B cell (primary cell): ENCODE results near the gene PRRC2C. TPM values are rescaled to one million over a fixed set of nuclear protein-coding genes. Genes with fewer than 3 reads are reported as not detected.

Experiments
- ATAC-seq: fragments of 200-7000 bp; cut with Tn5 transposase; one replicate; pipeline ENCODE4 v1.10.0; 2021; ENCODE audit warnings: low read depth, mild to moderate bottlenecking, moderate number of reproducible peaks, moderate library complexity
- CTCF ChIA-PET: fragments of 350-600 bp; sonication (Branson Sonifier 250); formaldehyde crosslinking; loops from one replicate; lab custom pipeline; 2021; ENCODE audit warnings: antibody characterized with exemption, inconsistent platforms; lab: Charles Lee
- POLR2A ChIA-PET: fragments of 350-600 bp; sonication (Branson Sonifier 250); formaldehyde crosslinking; loops from one replicate; lab custom pipeline; 2021; ENCODE audit warnings: antibody characterized with exemption; lab: Charles Lee
- DNase-seq: peaks from one replicate; pipeline ENCODE4 v3.0.0; 2013
- H2AFZ ChIP-seq: 2 replicates; pipeline ENCODE4 v1.6.1; 2012; ENCODE audit warnings: mild to moderate bottlenecking, low read depth, low read length; ENCODE audit not compliant: insufficient read depth, poor library complexity, severe bottlenecking
- H3K27ac ChIP-seq, 2 donors: 1 replicate in 1 of 2; 2 replicates in 1 of 2; pipeline ENCODE4 v1.5.1; 2012 to 2013; ENCODE audit warnings: low read length in 2 of 2, mild to moderate bottlenecking in 2 of 2, moderate library complexity in 1 of 2
- H3K27me3 ChIP-seq, 4 experiments: fragments of 200-600 bp in 1 of 4; sonication (generic) in 1 of 4; replicated peaks in 1 of 4; 1 replicate in 2 of 4; 2 replicates in 2 of 4; pipeline versions ENCODE4 v1.6.1 to v1.7.0; 2013 to 2016; ENCODE audit warnings: low read length in 3 of 4, mild to moderate bottlenecking in 2 of 4, mixed read lengths in 1 of 4, moderate library complexity in 1 of 4; ENCODE audit not compliant: insufficient read depth in 4 of 4, control insufficient read depth in 3 of 4; ENCODE audit errors: control extremely low read depth in 1 of 4
- H3K36me3 ChIP-seq, 2 experiments: replicated peaks in 1 of 2; 1 replicate in 1 of 2; 2 replicates in 1 of 2; pipeline versions ENCODE4 v1.6.1 to v1.7.1; 2013; ENCODE audit warnings: low read length in 1 of 2; ENCODE audit not compliant: insufficient read depth in 2 of 2, control insufficient read depth in 1 of 2; ENCODE audit errors: control extremely low read depth in 1 of 2, extremely low read depth in 1 of 2
- H3K4me1 ChIP-seq, 2 donors: fragments of 200-600 bp in 1 of 2; sonication (generic) in 1 of 2; 1 replicate in 1 of 2; 2 replicates in 1 of 2; pipeline versions ENCODE4 v1.5.1 to v1.6.1; 2013 to 2017; ENCODE audit warnings: low read length in 2 of 2; ENCODE audit not compliant: control insufficient read depth in 2 of 2, insufficient read depth in 2 of 2
- H3K4me2 ChIP-seq: replicated peaks from 2 replicates; pipeline ENCODE3; 2012; ENCODE audit warnings: mild to moderate bottlenecking, low read depth, low read length; ENCODE audit not compliant: poor library complexity, severe bottlenecking
- H3K4me3 ChIP-seq, 5 experiments: fragments of 200-600 bp in 1 of 5; sonication (generic) in 1 of 5; 1 replicate in 3 of 5; 2 replicates in 2 of 5; pipeline versions ENCODE4 v1.5.1 to v1.7.0; 2011 to 2016; ENCODE audit warnings: low read length in 4 of 5, mild to moderate bottlenecking in 4 of 5, low read depth in 2 of 5, control low read depth in 1 of 5, moderate library complexity in 1 of 5; ENCODE audit not compliant: insufficient read depth in 1 of 5; ENCODE audit errors: control extremely low read depth in 1 of 5, extremely low read depth in 1 of 5
- H3K79me2 ChIP-seq: fragments of 200-600 bp; sonication (generic); one replicate; pipeline ENCODE4 v1.6.0; 2016; ENCODE audit warnings: low read length; ENCODE audit not compliant: control insufficient read depth, insufficient read depth
- H3K9ac ChIP-seq: fragments of 200-600 bp; sonication (generic); 2 replicates; pipeline ENCODE4 v1.6.1; 2017; ENCODE audit warnings: mild to moderate bottlenecking, low read length, moderate library complexity
- H3K9me3 ChIP-seq, 3 donors: one replicate each; pipeline versions ENCODE4 v1.6.1 to v1.7.1; 2013; ENCODE audit warnings: low read length in 2 of 3; ENCODE audit not compliant: control insufficient read depth in 2 of 3, insufficient read depth in 1 of 3; ENCODE audit errors: control extremely low read depth in 1 of 3
- H4K20me1 ChIP-seq: 2 replicates; pipeline ENCODE4 v1.6.0; 2012; ENCODE audit warnings: mild to moderate bottlenecking, low read length; ENCODE audit not compliant: insufficient read depth, control insufficient read depth, poor library complexity, severe bottlenecking
- H3K27ac Mint-ChIP-seq: one replicate; pipeline ENCODE4 v1.8.0; 2021; ENCODE audit warnings: mixed read lengths
- H3K27me3 Mint-ChIP-seq: one replicate; pipeline ENCODE4 v1.8.0; 2021; ENCODE audit warnings: mixed read lengths
- H3K4me1 Mint-ChIP-seq: one replicate; pipeline ENCODE4 v1.8.0; 2021; ENCODE audit warnings: mixed read lengths
- H3K4me3 Mint-ChIP-seq: one replicate; pipeline ENCODE4 v1.8.0; 2021; ENCODE audit warnings: mixed read lengths
- H3K9me3 Mint-ChIP-seq: one replicate; pipeline ENCODE4 v1.8.0; 2022; ENCODE audit warnings: mixed read lengths; ENCODE audit not compliant: insufficient read depth
- EZH2 ChIP-seq: IDR thresholded peaks from 2 replicates; pipeline ENCODE4 v1.6.1; 2012; ENCODE audit warnings: borderline replicate concordance, low read depth, mild to moderate bottlenecking, moderate library complexity, low read length; ENCODE audit not compliant: insufficient read depth, poor library complexity, severe bottlenecking
- WGBS: methylation state at CpG from one replicate; pipeline ENCODE4 v1.1.5; 2013; ENCODE audit warnings: missing lambda C conversion rate; ENCODE audit not compliant: insufficient coverage; 5-methylcytosine and 5-hydroxymethylcytosine counted together
- intact Hi-C: fragments of 100-400 bp; cut with micrococcal nuclease; formaldehyde crosslinking; loops from one replicate; pipeline ENCODE4 v1.10.0; 2022
- polyA plus RNA-seq: library from polyadenylated mRNA; depleted of rRNA; stranded (reverse); fragments of >200 nt; gene quantifications from 2 replicates; pipeline ENCODE4 v1.2.3, GENCODE V29; 2012
- total RNA-seq, 2 donors: library from RNA; stranded (reverse); fragments of 120-200 nt in 1 of 2; gene quantifications; 1 replicate in 1 of 2; 2 replicates in 1 of 2; pipeline versions ENCODE4 v1.2.3 to v1.2.4, GENCODE V29; 2013 to 2022
- TF ChIP-seq, protein P1 (sequence below): fragments of 200-600 bp; IDR thresholded peaks from one replicate; pipeline ENCODE4 v1.8.0; 2022; ENCODE audit warnings: antibody characterized with exemption, mild to moderate bottlenecking

PRRC2C gene
- total and polyA plus RNA-seq, 2 donors (not counting 1 experiment from before 2014, with no cell fraction given) = 65.4 to 305 TPM

DNA sequence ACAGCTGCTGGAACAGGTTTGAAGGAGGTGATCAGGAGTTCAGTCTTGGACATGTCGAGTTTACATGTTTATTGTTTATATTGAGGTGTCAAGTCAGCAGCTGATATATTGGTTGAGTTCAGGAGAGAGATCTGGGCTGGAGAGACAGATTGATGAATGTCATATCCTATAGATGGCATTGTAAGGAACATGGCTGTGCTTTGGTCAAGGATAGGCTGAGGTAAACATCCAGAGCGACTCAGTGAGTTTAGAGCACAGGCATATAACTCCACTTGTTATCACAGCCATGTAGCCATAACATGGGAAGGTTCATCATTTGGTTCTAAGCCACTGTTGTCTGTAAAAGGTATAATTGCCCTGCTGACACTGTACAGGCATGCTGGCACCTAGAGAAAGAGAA lies 131.3 kb downstream of the PRRC2C start:
- Histone ChIP-seq H3K4me3 (no peak overlapping the region), H3K9me3 (peaks cover 0 to 3% (median 0%) of the 10 kb centered on the region in 3 donors), H3K9ac (no peak overlapping the region), H3K4me1 (no peaks in the 10 kb centered on the region), H3K27ac (no peak overlapping the region), H3K79me2 (no peaks in the 10 kb centered on the region), H3K36me3 (no peaks in the 10 kb centered on the region), H3K27me3 (no peaks in the 10 kb centered on the region), H4K20me1 (no peaks in the 10 kb centered on the region), H3K4me2 (no peak overlapping the region), H2AFZ (no peak overlapping the region)
- H3K9me3 Mint-ChIP-seq = no peaks in the 10 kb centered on the region
- intact Hi-C loops = no loop called here
- DNase-seq (no peak), ATAC-seq (no peak)
- no peak overlapping the region for H3K27ac Mint-ChIP-seq
- no peak overlapping the region for H3K4me3 Mint-ChIP-seq
- no peak for TF ChIP-seq EZH2
- TF ChIP-seq, protein P1, sequence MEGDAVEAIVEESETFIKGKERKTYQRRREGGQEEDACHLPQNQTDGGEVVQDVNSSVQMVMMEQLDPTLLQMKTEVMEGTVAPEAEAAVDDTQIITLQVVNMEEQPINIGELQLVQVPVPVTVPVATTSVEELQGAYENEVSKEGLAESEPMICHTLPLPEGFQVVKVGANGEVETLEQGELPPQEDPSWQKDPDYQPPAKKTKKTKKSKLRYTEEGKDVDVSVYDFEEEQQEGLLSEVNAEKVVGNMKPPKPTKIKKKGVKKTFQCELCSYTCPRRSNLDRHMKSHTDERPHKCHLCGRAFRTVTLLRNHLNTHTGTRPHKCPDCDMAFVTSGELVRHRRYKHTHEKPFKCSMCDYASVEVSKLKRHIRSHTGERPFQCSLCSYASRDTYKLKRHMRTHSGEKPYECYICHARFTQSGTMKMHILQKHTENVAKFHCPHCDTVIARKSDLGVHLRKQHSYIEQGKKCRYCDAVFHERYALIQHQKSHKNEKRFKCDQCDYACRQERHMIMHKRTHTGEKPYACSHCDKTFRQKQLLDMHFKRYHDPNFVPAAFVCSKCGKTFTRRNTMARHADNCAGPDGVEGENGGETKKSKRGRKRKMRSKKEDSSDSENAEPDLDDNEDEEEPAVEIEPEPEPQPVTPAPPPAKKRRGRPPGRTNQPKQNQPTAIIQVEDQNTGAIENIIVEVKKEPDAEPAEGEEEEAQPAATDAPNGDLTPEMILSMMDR = no peak
- no peaks in the 10 kb centered on the region for H3K27me3 Mint-ChIP-seq
- WGBS = 100% methylated on average over 1 of the region's 2 CpGs
- ChIA-PET CTCF (no interaction called here), POLR2A (no interaction called here)
- H3K4me1 Mint-ChIP-seq = no peaks in the 10 kb centered on the region

DNA sequence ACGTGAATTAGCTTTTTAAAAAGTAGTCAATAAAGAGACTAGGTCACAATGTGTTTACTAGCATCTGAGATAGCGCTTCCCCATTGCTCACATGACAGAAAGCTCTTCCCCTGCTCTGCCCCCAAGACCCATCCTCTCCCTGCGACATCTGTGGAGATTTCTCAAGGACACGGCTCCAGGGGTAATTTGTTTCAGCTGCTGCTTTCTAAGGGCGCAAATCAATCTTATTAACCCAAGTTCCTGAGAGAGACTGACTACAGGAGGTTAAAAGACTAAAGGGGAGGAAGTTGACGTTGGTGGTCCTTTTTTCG lies 136.8 kb downstream of the PRRC2C start, which contains the start of gene MYOCOS:
MYOCOS (plus strand) TSS at position 92 of the 311 bp plus-strand sequence. CDS start 1,641 bp downstream, outside the sequence.
- DNase-seq (no peak), ATAC-seq (no peak)
- intact Hi-C loops = no loop called here
- Mint-ChIP-seq H3K27ac (no peak within 1 kb of the TSS), H3K27me3 (peaks cover 15% of the 10 kb centered on the region), H3K9me3 (no peaks in the 10 kb centered on the region), H3K4me1 (no peaks in the 10 kb centered on the region), H3K4me3 (no peak within 1 kb of the TSS)
- Histone ChIP-seq H3K9me3 (peaks cover 0 to 3% (median 0%) of the 10 kb centered on the region in 3 donors), H3K79me2 (no peaks in the 10 kb centered on the region), H3K4me1 (no peaks in the 10 kb centered on the region), H3K27me3 (no peaks in the 10 kb centered on the region), H3K9ac (no peak within 1 kb of the TSS), H3K4me3 (no peak within 1 kb of the TSS), H3K4me2 (no peak within 1 kb of the TSS), H3K27ac (no peak within 1 kb of the TSS), H4K20me1 (no peaks in the 10 kb centered on the region), H2AFZ (no peak within 1 kb of the TSS), H3K36me3 (no peaks in the 10 kb centered on the region)
- 91% methylated on average over 4 of the region's 7 CpGs for WGBS
- TF ChIP-seq, protein P1 = no peak
- CTCF ChIA-PET = no interaction called here
- POLR2A ChIA-PET = no interaction called here
